NOMO-1 treated with dmso at 0.1 percent for 144 hours (cell line): ENCODE measurements around the gene CACNA2D2.
A peak's percentile ranks its signal among the peaks of the same experiment; 100 is the strongest.

Experiments
- DNase-seq: peaks from one replicate; lab custom pipeline; 2025; ENCODE audit not compliant: unreplicated experiment; lab: John Stamatoyannopoulos, UW

CACNA2D2 gene

GRCh38 chr3:50467919-50468318 lies 35.5 kb downstream of the CACNA2D2 start:
- no peak for DNase-seq

DNA sequence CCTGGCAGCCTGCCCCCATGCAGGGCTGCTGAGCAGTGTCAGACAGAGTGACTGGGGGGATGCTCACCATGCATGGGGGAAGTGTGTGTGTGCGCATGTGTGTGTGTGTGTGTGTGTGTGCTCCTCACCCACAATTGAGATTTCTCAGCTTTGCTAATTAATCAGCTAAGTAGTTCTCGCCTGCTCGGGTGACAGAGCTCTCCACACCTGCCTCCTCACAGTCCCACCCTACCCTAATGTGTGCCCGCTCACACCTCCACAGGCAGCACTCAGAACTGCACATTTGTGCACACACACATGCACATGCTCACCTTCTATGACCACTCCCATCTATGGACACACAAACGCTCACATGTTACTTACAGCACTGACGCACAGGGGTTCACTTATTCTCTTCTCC lies 37.3 kb downstream of the CACNA2D2 start:
- DNase-seq: no peak

- no peak for DNase-seq
These were observed 38.9 kb downstream of the CACNA2D2 start for GRCh38 chr3:50464569-50464968.

- DNase-seq: no peak
These were observed 43.6 kb downstream of the CACNA2D2 start for GRCh38 chr3:50459785-50460184.

GRCh38 chr3:50457988-50458387 lies 45.4 kb downstream of the CACNA2D2 start:
- DNase-seq: no peak

DNA sequence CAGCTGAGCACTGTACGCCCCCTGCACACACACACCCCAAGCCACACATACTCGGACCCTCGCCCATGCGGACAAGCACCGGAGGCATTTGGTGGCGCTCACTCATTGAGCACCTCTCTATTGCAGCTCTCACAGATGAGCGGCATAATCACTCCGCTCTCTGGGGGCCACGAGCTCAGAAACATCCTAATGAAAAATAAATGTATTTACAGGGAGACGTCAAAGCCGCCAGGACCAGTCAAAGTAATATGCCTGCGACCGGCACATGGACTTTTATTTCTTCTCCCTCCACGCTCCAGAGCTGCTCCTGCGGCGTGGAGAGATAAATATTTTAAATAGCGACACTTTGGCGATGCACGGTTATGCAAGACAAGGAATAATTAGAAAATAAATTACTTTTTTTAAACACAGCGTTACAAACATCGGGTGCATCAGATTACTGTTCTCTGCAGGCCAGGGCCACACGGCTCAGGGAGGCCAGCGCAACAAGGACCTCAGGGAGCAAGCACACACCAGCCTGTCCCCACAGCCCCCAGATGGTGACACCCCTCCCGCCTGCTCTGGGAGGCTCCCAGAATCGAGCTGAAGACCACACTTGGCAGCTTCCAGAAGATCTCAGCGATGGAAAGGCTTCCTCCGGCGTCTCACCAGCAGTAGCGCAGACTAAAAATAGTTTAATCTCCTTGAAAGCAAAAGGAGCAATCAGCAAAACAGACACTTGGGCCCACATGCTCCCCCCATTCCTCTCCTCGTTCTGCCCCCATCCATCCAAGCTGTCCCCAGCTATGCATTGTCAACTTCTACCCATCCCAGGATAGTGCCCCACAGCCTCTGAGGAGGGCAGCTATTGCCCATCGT lies 48.0 kb downstream of the CACNA2D2 start:
- DNase-seq: no peak

DNA sequence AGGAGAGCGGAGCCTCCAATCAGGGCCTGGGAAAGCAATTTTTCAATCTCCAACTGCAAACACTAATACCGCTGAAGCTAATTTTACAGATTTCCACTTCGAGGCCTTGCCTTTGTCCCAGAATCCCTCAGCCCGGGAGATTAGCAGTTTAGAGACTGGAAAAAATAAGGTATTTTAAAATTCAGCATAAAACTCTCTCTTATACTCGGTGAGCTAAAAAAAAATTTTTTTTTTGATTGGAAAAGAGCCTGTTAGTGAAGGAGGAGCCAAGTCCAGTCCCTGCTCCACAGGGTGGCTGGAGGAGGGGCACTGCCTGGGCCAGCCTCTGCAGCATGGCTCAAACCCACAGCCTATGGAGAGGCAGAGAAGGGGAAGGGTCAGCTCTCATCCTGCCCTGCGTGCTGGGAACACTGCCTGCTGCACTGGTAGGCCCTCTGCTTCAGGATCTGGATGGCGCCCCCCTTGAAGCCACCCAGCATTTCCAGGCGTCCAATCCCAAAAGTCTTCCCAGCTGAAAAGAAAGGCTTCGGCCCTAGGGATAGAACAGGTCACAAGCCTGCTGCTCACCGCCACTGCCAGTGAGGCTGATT lies 48.9 kb downstream of the CACNA2D2 start:
- DNase-seq: no peak

DNA sequence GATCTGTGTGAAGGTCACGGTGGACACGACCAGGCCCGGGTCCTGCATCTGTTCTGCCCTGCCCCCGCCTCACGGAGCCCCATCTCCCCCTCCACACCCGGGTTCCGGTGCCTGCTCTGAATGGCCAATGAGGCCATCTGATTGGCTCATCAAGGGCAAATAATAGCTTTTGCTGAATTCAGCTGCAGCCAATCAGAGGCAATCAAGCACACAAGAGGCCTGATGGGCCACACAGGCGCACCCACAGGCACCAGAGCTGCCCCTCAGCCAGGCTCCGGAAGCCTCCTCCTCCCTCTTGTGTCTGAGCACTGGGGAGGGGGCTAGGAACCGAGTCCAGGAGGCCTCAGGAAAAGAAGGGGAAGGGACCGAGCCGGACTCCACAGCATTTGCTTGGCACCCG lies 49.5 kb downstream of the CACNA2D2 start:
- no peak for DNase-seq

GRCh38 chr3:50450209-50450921 lies 53.1 kb downstream of the CACNA2D2 start:
- DNase-seq: no peak

- no peak for DNase-seq
These were observed 54.5 kb downstream of the CACNA2D2 start for GRCh38 chr3:50448752-50449539.

- DNase-seq: peak; percentile 26
These were observed 56.1 kb downstream of the CACNA2D2 start for GRCh38 chr3:50447290-50447840.

DNA sequence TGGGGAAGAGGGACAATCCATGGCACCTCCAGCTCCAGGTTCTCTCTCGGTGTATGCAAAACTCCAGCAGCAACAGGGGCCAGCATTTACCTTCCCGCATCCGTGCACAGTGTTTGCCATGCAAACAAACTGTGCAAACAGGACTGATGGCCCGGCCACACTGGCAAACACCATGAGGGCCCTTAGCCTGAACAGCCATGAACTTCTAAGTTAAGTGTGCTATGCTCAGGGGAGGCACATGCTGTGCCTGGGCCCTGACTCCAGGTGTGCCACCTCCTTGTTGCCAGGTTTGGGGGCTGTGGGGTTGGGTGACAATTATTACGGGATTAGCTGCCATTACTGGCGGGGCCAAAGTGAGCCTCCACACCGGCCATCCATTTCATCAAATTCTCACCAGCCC lies 57.5 kb downstream of the CACNA2D2 start:
- no peak for DNase-seq

DNA sequence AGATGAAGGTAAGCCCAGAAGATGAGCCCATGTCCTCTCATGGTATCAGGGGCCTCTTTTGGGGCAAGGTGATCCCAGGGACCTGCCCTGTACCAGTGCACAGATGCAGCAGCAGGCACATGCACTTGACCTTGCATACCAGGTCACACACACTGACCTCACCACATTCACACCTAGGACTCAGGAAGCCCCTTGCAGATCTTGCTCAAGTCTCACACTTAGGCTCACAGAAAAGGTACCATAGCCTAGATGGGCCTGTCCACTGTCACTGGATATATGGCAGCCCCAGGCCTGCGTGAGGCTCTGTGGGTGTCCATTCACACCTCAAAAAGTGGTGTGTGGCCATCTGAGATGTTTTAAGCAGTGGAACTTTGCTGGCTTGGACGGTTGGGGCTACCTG lies 58.7 kb downstream of the CACNA2D2 start:
- DNase-seq: no peak

DNA sequence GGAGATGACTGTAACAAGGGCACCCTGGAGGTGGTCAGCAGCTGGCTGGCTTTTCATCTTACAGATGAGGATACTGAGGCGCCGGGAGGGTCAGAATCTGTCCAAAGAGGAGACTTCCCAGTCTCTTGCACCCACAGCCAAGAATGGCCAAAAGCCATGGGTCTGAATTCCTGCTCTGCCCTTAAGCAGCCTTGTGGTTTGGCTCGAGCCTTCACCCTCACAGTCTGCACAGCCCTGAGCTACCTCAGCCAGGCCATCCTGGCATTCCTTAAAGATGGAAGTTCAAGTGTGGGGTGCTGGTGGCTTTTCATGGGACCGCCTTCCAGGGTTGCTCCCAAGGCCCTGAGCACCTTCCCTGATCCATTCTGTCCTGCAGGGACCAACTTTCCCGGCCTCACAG lies 59.2 kb downstream of the CACNA2D2 start:
- no peak for DNase-seq

DNA sequence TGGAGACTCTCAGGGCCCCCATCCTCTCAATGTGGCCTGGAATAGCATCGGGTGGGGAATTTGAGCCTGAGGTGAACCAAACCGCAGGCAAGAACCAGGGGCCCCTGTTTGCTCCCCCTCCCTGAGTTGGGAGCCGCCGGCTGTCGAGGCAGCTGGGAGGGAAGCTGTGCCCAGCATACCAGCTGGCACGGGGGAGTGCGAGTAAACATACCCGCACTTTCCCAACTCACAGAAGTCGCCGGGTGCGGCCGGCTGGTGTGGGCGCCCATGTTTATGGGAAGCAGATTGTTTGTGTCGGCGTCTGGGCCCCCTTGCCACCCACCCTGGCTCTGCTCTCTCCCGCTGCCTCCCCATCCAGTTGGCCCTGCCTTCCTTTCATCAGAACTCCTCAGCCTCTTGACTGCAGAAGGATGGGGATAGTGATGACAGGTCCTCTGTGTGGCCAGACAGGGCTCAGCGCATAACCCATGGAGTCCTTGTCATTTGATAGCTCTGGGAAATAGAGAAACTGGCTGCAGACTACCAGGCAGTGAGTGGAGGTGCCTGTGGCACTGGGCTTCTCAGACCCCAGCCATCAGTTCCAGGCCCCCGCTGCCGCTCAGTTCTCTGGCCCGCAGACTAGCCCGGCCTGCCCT lies 60.4 kb downstream of the CACNA2D2 start:
- no peak for DNase-seq

DNA sequence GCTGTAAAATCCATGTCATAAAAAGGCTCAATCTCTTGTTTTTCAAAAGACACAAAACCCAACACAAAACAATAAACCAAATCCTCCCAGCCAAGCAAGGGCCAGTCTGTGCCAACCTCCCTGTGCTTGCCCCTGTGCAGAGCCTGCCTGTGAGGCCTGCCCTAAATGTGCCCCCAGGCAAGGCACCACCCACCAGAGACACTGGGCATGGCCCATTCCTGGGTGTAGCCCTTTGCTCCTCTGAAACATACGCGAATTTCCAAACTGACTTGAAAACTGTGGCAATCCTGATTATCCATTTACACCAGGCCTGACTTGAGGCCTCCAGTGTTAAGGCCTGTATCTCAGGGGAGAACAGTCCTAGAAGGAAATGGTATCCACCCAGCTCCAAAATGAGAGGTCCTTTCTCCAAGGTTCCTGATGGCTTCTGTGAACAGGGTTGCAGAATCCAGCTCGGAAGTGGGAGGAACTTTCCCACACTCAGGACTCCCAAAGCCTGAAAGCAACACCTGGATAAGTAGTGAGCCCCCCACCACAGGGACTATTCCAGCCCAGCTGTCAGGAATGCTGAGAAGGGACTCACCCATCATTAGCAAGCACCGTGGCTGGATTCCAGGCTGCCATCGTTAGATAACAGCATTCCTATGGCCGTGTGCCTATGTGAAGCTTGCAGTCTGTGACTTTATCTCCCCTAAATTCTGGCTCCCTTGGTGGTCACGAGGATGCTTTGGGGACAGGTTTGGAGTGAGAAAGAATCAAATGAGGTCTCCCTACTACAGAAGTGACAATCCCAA lies 61.8 kb downstream of the CACNA2D2 start:
- no peak for DNase-seq

DNA sequence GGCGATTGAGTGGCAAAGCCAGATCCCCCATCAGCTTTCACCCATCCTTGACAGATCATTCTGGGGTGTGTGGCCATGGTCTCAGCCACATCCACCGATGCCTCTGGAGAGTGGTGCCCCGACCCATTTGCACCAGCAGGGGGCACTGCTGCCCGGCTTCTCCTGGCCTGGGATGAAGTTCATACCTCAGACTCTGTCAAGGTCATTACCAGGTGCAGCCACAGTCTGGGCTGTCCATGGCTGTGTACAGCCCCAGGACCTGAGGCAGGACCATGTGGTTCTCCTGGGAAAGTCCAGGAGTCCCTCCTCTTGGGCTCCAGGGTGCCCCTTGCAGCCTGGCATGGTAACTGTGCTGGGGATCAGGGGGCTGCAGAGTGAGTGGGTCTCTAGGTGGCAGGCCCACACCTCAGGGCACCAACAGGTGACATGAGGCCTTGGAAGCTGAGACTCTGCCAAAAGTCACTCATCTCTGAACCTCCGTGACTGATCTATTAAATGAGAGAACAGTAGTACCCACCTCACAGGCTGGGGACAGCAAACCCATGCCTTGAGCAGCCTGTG lies 67.2 kb downstream of the CACNA2D2 start:
- peak; percentile 28 for DNase-seq

DNA sequence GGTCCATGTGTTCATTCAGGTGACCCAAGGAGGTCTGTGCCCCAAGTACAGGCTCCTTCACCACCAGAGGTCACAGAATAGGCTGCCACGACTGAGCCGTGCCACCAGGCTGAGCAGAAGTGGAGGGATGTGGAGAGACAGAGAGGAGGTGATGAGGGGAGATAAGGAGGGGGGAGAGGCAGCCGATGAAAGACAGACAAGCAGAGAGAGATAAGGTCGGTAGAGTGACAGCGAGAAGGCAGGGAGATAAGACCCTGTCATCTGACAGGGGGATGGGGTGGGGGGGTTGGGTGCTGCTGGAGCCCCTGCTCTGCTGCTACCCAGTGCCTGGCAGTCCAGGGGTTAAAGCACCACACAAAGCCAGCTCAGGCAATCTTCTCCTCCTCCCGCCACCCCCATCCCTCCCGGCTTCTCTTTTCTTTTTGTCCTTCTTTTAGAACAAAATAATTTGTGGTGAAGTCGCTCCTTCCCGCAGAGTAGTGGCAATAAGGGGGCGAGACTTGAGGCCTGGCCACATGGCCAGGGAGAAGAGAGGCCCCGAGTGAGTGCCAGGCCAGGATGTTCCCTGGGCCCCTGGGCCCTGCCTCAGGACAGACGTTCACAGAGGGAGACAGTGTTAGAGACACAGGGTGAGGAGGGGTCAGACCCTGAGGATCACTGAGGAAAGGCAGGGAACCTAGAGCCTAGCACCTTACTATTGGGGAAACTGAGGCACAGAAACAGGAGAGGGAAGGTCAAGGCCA lies 67.9 kb downstream of the CACNA2D2 start:
- no peak for DNase-seq

GRCh38 chr3:50433954-50434353 lies 69.5 kb downstream of the CACNA2D2 start:
- no peak for DNase-seq
